Measurements from ENCODE around the gene TAS1R3.

TAS1R3 gene

GRCh38 chr1:1371746-1372711, 40.9 kb downstream of the TAS1R3 start:
- TF ChIP-seq CTCF (conservative IDR thresholded peaks at IDR 0.05), result peak; percentile 96
- no peak overlapping the region for H3K27ac ChIP-seq

- H3K27ac ChIP-seq, result peak overlapping the region; percentile 99; the same call in 1 of the 2 replicates
- no peak for TF ChIP-seq CTCF (conservative IDR thresholded peaks at IDR 0.05)
Measured at GRCh38 chr1:1373051-1373814, 42.2 kb downstream of the TAS1R3 start.

GRCh38 chr1:1373815-1374588, 42.9 kb downstream of the TAS1R3 start:
- no peak for TF ChIP-seq CTCF (conservative IDR thresholded peaks at IDR 0.05)
- H3K27ac ChIP-seq, result peak overlapping the region; percentile 99

- no peak for TF ChIP-seq CTCF (conservative IDR thresholded peaks at IDR 0.05)
- H3K27ac ChIP-seq, result peak overlapping the region; percentile 99
Measured at GRCh38 chr1:1374589-1374928, 43.5 kb downstream of the TAS1R3 start.

GRCh38 chr1:1374929-1375662, 44.0 kb downstream of the TAS1R3 start, which contains the start of gene AURKAIP1:
Gene AURKAIP1, minus strand, starts transcription at chr1:1375207. Its CDS starts 451 bp downstream, at chr1:1374756.
- H3K27ac ChIP-seq, result peak within 1 kb of the TSS; percentile 99
- peak; percentile 35; the same call in 1 of the 2 replicates for TF ChIP-seq CTCF (conservative IDR thresholded peaks at IDR 0.05)

- TF ChIP-seq CTCF (conservative IDR thresholded peaks at IDR 0.05), result no peak
- no peak overlapping the region for H3K27ac ChIP-seq
Measured at GRCh38 chr1:1376551-1377226, 45.6 kb downstream of the TAS1R3 start.

Measured in VCaP (cell line).